ENCODE measurements around the gene RYR2. TPM values are rescaled to one million over a fixed set of nuclear protein-coding genes. Genes with fewer than 3 reads are reported as not detected.

RYR2 gene
- total RNA-seq, 1 experiment from 2014 or later = 2.8 TPM

DNA sequence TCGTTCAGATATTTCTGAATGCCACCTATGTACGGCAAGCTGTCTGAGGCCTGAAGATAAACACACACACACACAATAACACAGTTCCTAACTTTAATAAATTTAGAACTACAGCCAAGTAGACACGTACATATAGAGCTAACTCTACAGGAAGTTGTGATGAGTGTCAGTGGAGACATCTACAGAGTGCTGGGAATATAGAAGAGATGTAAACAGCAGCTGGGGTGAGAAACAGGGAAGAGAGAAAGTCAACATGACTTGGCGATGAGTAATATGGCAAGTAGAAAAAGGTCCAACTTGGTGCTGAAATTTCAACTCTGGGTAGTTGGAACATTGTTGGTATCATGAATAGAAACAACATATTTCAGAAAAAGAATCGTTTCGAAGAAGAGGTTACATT is 642.3 kb downstream of the RYR2 start:
- no TSS peak for BruUV-seq (replicated peaks)
- no peaks in the 10 kb centered on the region for H3K27me3 ChIP-seq (replicated peaks; ENCODE audit: insufficient read depth, low read depth, low read length, poor library complexity)
- CTCF ChIA-PET = no interaction called here

DNA sequence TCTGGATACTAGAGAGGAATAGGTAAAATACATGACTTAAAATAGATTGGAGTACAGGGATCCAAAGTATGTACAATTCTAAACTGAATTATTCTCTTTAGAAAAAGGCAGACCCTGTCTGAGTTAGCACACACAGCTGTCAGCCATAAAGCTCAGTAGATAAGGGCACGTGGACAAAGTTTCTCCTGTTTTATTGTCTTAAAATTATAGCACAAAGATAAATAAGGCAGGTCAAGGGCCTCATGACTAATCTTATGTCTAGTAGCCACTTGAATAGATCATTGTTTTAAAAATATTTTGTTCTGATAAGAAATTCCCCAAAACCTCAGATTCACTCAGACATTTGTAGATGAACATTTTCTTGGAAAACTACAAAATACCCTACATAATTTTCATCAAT is 643.6 kb downstream of the RYR2 start:
- no TSS peak for BruUV-seq (replicated peaks)
- H3K36me3 ChIP-seq (ENCODE audit: insufficient read depth, low read length, poor library complexity, severe bottlenecking) = no peaks in the 10 kb centered on the region
- intact Hi-C loops (cut with micrococcal nuclease; ENCODE audit: unreplicated experiment) = no loop called here
- ChIA-PET CTCF (no interaction called here), POLR2A (ENCODE audit: low non-redundant PET) (no interaction called here)
- DNase-seq (ENCODE audit: low spot score) = no peak
- no peaks in the 10 kb centered on the region for H3K4me1 ChIP-seq (ENCODE audit: insufficient read depth, low read length, poor library complexity, severe bottlenecking)
- no peak for TF ChIP-seq EZH2 (IDR thresholded peaks at IDR 0.05; ENCODE audit: borderline replicate concordance, low read depth, low read length, poor library complexity, severe bottlenecking)
- TF ChIP-seq, protein P1, sequence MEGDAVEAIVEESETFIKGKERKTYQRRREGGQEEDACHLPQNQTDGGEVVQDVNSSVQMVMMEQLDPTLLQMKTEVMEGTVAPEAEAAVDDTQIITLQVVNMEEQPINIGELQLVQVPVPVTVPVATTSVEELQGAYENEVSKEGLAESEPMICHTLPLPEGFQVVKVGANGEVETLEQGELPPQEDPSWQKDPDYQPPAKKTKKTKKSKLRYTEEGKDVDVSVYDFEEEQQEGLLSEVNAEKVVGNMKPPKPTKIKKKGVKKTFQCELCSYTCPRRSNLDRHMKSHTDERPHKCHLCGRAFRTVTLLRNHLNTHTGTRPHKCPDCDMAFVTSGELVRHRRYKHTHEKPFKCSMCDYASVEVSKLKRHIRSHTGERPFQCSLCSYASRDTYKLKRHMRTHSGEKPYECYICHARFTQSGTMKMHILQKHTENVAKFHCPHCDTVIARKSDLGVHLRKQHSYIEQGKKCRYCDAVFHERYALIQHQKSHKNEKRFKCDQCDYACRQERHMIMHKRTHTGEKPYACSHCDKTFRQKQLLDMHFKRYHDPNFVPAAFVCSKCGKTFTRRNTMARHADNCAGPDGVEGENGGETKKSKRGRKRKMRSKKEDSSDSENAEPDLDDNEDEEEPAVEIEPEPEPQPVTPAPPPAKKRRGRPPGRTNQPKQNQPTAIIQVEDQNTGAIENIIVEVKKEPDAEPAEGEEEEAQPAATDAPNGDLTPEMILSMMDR (conservative IDR thresholded peaks at IDR 0.05; ENCODE audit: low read depth, low read length) = no peak
- no peaks in the 10 kb centered on the region for H3K9me3 ChIP-seq (ENCODE audit: low read depth, low read length, poor library complexity, severe bottlenecking)
- H3K4me3 ChIP-seq (ENCODE audit: low read depth, low read length, poor library complexity, severe bottlenecking) = no peak overlapping the region
- no peaks in the 10 kb centered on the region for H3K27me3 ChIP-seq (replicated peaks; ENCODE audit: insufficient read depth, low read depth, low read length, poor library complexity)
- no peak overlapping the region for H3K27ac ChIP-seq (ENCODE audit: low read depth, low read length, poor library complexity, severe bottlenecking)

More for the DNA sequence above, 642.3 kb downstream of the RYR2 start:
- Histone ChIP-seq H3K27ac (ENCODE audit: low read depth, low read length, poor library complexity, severe bottlenecking) (no peak overlapping the region), H3K36me3 (ENCODE audit: insufficient read depth, low read length, poor library complexity, severe bottlenecking) (no peaks in the 10 kb centered on the region), H3K9me3 (ENCODE audit: low read depth, low read length, poor library complexity, severe bottlenecking) (no peaks in the 10 kb centered on the region), H3K4me1 (ENCODE audit: insufficient read depth, low read length, poor library complexity, severe bottlenecking) (no peaks in the 10 kb centered on the region), H3K4me3 (ENCODE audit: low read depth, low read length, poor library complexity, severe bottlenecking) (no peak overlapping the region)
- no peak for DNase-seq (ENCODE audit: low spot score)
- TF ChIP-seq, protein P1 (conservative IDR thresholded peaks at IDR 0.05; ENCODE audit: low read depth, low read length) = no peak
- no peak for TF ChIP-seq EZH2 (IDR thresholded peaks at IDR 0.05; ENCODE audit: borderline replicate concordance, low read depth, low read length, poor library complexity, severe bottlenecking)
- POLR2A ChIA-PET (ENCODE audit: low non-redundant PET) = no interaction called here
- intact Hi-C loops (cut with micrococcal nuclease; ENCODE audit: unreplicated experiment) = loop anchor here (5.0 kb wide), 1 partner anchor 53 kb away; no protein-coding TSS in a partner anchor

DNA sequence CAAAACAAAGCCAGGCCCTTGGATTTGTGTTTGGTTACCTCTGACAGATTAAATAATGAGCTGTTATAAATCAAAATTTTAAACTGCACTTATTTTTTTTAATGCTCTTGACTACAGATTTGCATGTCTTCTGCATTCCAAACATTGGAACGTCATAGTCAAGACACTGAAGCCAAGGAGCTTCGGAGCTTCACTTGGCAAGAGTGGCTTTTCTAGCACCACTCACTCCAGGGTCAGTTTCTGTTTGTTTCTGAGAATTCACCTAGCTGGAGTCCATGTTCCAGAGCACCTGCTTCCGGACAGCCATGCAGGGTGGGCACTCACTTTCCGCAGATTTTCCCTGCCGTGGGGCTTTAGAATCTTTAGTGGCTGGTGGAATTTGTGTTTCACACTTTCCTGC is 645.8 kb downstream of the RYR2 start:
- DNase-seq (ENCODE audit: low spot score) = no peak
- no peak for TF ChIP-seq EZH2 (IDR thresholded peaks at IDR 0.05; ENCODE audit: borderline replicate concordance, low read depth, low read length, poor library complexity, severe bottlenecking)
- TF ChIP-seq, protein P1 (conservative IDR thresholded peaks at IDR 0.05; ENCODE audit: low read depth, low read length) = no peak

More for the DNA sequence above, 645.8 kb downstream of the RYR2 start:
- intact Hi-C loops (cut with micrococcal nuclease; ENCODE audit: unreplicated experiment) = no loop called here
- POLR2A ChIA-PET (ENCODE audit: low non-redundant PET) = no interaction called here
- Histone ChIP-seq H3K27ac (ENCODE audit: low read depth, low read length, poor library complexity, severe bottlenecking) (no peak overlapping the region), H3K27me3 (replicated peaks; ENCODE audit: insufficient read depth, low read depth, low read length, poor library complexity) (no peaks in the 10 kb centered on the region), H3K9me3 (ENCODE audit: low read depth, low read length, poor library complexity, severe bottlenecking) (no peaks in the 10 kb centered on the region), H3K36me3 (ENCODE audit: insufficient read depth, low read length, poor library complexity, severe bottlenecking) (no peaks in the 10 kb centered on the region), H3K4me1 (ENCODE audit: insufficient read depth, low read length, poor library complexity, severe bottlenecking) (no peaks in the 10 kb centered on the region), H3K4me3 (ENCODE audit: low read depth, low read length, poor library complexity, severe bottlenecking) (no peak overlapping the region)
- no TSS peak for BruUV-seq (replicated peaks)
- CTCF ChIA-PET = no interaction called here

Measured in A673 (cell line).